HPDE6-E6E7 (cell line): ENCODE measurements around the gene MAP2K5.
"Not testable (repeated sequence)": the region's sequence is repeated elsewhere in the genome, so short reads cannot be mapped to it uniquely, and the experiment has no call there.

Source experiments
- DNase-seq: peaks from one replicate; pipeline ENCODE4 v3.0.0; 2011; ENCODE audit warnings: missing footprints; ENCODE audit errors: extremely low spot score

The MAP2K5 gene

GRCh38 chr15:67672834-67673233 lies 130.3 kb downstream of the MAP2K5 start:
- DNase-seq = not testable (repeated sequence)

GRCh38 chr15:67674983-67675382 lies 132.5 kb downstream of the MAP2K5 start:
- no peak for DNase-seq

- no peak for DNase-seq
Observed at GRCh38 chr15:67678089-67678488, 135.6 kb downstream of the MAP2K5 start.

- DNase-seq = no peak
Observed at GRCh38 chr15:67678993-67679392, 136.5 kb downstream of the MAP2K5 start.

- DNase-seq = no peak
Observed at GRCh38 chr15:67680641-67681040, 138.1 kb downstream of the MAP2K5 start.

- DNase-seq = no peak
Observed at GRCh38 chr15:67685008-67685599, 142.6 kb downstream of the MAP2K5 start.

- no peak for DNase-seq
Observed at GRCh38 chr15:67685716-67686115, 143.2 kb downstream of the MAP2K5 start.

- no peak for DNase-seq
Observed at GRCh38 chr15:67690936-67691335, 148.4 kb downstream of the MAP2K5 start.

GRCh38 chr15:67691450-67691849 lies 148.9 kb downstream of the MAP2K5 start:
- DNase-seq = no peak

- no peak for DNase-seq
Observed at GRCh38 chr15:67692573-67692972, 150.1 kb downstream of the MAP2K5 start.

GRCh38 chr15:67696087-67696486 lies 153.6 kb downstream of the MAP2K5 start:
- no peak for DNase-seq

- DNase-seq = no peak
Observed at GRCh38 chr15:67700023-67700422, 157.5 kb downstream of the MAP2K5 start.

- DNase-seq = no peak
Observed at GRCh38 chr15:67701669-67702068, 159.2 kb downstream of the MAP2K5 start.

GRCh38 chr15:67707520-67708283 lies 165.2 kb downstream of the MAP2K5 start:
- no peak for DNase-seq

GRCh38 chr15:67708500-67708899 lies 166.0 kb downstream of the MAP2K5 start:
- no peak for DNase-seq

- no peak for DNase-seq
Observed at GRCh38 chr15:67715170-67715569, 172.7 kb downstream of the MAP2K5 start.

- no peak for DNase-seq
Observed at GRCh38 chr15:67716171-67716570, 173.7 kb downstream of the MAP2K5 start.

GRCh38 chr15:67717776-67718175 lies 175.3 kb downstream of the MAP2K5 start:
- no peak for DNase-seq

- DNase-seq = no peak
Observed at GRCh38 chr15:67719330-67719959, 176.9 kb downstream of the MAP2K5 start.

GRCh38 chr15:67720556-67721175 lies 178.2 kb downstream of the MAP2K5 start:
- no peak for DNase-seq

GRCh38 chr15:67722030-67722817 lies 179.7 kb downstream of the MAP2K5 start:
- no peak for DNase-seq
